GM04504 (cell line): ENCODE results near the gene RASEF.

Experiments
- DNase-seq: peaks from one replicate; pipeline ENCODE4 v3.0.0-alpha.2; 2012; ENCODE audit warnings: low read depth

RASEF gene

DNA sequence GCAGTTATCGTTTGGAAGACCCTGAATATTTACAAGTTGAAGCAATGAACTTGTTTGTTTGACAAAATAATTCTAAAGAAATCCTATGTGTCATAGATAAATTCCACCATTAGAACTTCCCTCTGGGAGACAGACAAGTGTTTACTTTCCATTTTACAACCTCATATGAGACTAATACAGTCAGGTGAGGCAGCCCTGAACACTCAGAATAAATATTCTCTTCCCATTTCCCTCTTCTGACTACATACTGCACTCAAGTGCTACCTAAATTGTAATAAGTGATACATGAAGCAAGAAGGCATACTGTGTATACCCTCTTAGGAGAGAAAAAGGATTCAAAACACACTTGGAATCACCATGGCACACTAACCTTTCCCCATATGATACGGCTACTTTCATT lies 6.8 kb downstream of the RASEF start:
- no peak for DNase-seq

DNA sequence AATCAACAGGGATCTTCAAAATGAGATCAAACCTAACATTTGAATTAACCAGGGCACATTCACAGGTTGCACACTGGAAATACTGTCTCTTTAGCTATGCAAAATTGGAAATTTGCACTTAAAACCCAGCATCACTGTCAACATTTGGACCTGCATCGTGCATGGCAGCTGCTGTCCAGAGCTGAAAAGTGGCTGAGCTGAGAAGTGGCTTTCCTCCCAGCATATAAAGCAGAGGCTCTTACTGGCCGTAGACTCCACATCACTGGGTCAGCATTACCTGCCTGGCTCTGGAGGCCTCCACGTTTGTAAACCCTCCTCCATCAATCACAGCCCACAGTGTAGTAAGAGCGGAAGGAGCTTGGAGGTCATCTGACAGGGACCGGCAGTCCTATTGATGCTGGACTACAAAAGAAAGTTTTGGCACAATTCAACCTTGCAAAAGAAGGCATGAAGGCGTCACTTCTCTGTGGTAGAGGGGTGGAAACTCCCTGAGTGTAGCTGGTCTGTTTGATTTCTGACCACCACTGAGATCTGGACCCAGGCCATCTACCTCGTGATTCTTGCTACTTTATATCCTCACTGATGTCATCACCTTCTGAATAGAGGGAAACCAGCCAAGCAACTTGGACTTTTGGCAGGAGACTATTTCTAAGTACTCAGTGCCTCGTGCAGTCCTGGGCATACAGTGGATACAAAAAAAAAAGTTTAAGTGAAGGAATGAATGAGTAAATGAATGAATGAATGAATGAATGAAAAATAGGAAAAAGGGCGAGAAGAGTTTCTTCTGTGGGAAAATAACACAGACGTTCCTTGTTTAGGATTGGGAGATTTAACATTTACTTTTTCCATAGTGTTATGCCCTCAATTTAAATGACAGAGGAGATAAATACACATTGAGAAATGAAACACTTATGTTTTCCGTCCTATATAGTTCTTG lies 14.8 kb downstream of the RASEF start:
- DNase-seq, result no peak

DNA sequence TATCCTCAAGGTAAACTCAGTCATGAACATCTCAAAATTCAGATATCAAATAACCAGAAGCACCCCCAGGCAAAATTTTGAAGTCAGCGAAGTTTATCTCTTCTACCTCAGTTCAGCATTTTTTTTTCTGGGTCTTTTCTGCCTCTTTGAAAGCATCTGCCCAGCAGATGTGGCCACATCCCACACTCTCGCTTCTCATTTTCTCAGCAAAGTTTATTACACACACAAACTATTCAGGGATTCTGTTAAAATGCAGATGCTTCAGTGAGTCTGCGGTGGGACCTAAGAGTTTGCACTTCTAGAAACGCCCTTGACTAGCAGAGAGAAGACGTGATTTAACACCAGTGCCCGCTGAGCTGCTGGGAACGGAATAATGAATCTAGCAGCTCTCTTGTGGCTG lies 19.3 kb downstream of the RASEF start:
- DNase-seq, result peak; percentile 49

DNA sequence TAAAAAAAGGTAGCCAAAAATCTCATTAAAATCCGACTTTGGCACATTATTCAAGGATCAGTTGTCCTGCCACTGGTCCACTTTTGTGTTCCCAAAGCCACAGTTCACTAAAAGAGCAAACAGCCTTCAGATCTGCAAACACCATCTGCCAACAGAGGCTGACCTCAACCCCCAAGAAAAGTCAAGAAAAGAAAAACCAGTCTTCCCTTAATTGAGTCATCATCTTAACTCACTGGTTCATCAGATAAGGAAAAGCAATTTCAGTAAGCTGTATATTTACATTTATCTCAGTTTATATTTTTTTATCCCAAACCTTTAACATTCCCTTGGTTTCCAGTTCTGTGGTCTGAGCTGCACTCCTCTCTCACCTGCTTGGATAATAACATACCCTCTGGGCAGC lies 21.2 kb downstream of the RASEF start:
- no peak for DNase-seq

DNA sequence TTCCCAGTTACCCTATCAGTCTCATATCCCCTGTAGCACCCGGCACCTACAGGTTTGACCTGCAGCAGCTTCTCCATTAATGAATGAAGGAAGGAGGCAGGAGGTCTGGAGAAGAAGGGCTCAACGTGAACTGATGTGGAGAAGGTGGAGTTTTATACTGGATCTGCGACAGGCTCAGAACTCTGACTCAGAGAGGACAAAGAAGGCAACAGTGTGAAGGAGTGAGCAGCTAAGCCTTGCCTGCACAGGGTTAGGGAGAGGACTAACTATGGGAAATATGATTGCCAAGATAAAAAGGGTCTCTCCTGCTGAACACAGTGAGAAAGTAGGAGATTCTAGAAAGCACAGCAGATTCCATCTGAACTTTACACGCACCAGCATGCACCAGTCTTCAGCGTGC lies 23.6 kb downstream of the RASEF start:
- no peak for DNase-seq

DNA sequence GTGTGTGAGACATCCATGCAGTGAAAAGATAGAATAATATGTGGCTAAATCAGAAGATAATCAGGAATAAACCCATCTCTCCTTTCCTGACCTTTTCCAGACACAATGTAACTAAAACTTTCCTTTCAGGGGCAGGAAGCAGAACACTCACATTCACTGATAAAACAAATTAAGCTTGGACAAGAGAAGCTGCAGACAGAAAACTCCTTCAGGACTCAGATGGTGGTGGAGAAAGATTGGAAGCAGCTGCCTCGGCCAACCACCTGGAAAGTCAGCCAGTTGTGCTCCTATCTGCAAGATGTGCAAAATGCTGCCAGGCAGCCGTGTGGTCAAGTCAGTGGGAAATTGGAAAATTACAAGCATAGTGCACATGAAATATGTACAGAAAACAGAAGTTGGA lies 26.9 kb downstream of the RASEF start:
- no peak for DNase-seq

DNA sequence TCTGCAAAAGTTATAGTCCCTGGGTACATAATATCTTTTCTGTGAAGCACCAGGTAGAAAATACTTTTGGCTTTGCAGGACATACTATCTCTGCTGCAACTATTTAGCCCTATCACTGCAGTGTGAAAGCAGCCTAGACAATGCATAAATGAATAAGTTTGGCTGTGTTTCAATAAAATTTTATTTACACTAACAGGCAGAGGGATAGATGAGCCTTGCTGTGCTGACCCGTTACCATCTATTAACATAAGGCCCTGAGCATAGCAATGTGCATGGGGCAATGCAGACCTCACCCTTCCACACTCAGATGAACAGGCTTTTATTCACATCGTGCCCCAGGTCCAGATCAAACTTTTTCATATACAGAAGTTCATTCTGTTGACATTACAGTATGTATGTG lies 27.8 kb downstream of the RASEF start:
- DNase-seq, result no peak

DNA sequence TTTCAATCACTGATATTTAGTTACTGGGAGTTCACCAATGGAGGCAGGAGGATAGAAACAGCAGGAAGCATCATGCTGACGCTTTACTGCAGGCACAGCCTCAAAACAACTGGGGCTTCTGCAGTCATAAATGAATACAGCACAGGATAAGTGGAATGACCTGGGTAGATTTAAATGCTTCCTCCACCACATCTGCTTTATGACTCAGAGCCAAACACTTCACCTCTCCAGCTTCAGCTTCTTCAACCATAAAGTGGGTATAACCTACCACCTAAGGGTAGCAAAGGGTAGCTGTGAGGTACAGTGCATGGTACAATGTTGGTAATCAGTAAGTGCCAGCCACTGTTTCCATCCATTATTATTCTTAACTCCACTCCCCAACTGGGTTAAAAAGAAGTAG lies 28.4 kb downstream of the RASEF start:
- DNase-seq, result no peak

DNA sequence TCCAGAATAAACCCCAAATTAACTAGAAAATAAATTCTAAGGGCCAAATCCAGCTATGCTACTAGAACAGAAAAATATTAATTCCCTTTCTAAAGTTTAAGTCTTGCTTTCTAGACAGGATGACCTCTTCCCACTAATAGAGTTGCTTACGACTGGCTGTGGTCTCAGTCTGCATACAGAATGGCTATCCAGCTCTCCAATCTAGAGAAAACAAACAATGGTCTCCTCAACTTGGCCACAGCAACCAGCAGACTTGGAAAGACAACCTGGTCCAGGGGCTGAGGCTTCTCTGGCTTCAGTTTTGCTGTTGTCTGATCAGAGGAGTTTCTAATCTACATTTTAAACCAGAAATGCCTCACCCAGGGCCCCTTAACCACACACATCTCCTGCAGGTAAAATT lies 28.9 kb downstream of the RASEF start:
- DNase-seq, result no peak

DNA sequence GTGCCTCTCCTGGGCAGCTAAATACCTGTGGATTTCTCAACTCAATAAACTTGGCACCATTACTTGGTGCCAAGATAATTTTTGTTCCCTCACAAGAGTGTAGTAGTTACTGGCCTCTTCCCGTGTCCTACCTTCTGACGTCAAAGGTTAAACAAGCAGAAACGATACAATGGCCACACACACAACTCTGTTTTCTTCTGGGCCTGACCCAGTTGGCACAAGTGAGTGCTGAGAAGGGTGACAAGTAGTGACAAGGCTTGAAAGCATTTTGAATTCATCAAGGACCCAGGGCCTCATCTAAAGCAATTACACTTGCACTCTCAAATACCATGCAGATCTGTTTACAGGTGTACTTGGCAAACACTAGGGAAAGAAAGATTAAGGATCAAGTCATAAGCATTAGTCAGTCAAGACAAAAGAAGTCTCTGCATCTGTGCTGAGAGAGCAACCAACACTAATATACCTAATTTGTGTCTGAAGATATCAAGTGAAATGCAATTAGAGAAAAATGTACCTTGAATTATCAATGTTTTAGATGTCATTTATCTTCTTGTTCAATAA lies 30.8 kb downstream of the RASEF start:
- no peak for DNase-seq

DNA sequence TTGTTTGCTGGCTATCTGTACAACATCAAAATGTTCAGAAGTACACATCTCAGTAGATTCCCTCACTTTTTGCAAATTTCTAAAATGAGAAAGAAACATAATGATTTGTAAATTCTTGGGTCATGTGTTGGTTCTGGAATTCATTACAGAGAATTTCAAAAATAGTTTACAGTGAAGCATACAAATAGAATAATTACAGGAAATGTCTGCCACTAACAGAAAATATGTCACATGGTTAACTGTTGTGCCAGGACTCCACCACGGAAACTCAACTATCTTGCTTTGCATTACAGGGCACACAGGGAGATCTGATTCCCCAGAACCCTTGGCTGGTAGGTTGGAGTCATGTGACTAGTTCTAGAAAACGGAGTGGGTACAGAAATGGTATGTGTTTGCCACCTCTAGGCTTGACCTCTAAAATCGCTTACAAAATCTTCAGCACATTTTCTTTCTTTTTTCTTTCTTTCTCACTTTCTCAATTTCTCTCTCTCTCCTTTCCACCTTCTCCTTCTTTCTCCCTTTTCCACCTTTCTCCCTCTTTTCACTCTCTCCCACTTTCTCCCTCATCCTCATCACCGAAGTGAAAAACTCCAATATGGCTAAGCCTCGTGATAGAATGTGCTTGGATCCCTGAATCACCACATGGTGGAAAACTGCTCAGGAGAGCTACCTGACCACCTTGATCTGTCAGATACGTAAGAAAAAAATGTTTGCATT lies 32.4 kb downstream of the RASEF start:
- DNase-seq, result no peak

DNA sequence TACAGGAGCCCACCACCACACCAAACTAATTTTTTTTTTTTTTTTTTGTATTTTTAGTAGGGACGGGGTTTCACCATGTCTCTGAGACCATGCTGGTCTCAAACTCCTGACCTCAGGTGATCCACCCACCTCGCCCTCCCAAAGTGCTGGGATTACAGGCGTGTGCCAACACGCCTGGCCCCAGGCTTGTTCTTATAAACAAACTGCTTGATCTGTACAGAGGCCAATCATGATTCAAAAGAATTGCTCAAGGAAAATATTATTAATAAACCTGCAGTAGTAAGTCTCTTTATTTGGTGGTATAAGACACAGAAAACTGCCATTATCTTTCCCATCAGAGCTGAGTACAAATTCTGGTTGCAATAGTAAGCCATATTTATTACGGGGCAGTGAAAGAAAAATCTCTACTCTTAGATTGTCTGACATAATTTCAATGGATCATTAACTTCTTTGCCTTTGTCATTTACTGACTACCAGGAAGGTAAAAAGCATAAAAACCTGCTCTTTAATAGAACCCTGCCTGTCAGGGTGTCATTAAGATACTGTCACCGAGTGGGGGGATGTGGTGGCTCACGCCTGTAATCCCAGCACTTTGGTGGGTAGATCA lies 33.3 kb downstream of the RASEF start:
- DNase-seq, result no peak

DNA sequence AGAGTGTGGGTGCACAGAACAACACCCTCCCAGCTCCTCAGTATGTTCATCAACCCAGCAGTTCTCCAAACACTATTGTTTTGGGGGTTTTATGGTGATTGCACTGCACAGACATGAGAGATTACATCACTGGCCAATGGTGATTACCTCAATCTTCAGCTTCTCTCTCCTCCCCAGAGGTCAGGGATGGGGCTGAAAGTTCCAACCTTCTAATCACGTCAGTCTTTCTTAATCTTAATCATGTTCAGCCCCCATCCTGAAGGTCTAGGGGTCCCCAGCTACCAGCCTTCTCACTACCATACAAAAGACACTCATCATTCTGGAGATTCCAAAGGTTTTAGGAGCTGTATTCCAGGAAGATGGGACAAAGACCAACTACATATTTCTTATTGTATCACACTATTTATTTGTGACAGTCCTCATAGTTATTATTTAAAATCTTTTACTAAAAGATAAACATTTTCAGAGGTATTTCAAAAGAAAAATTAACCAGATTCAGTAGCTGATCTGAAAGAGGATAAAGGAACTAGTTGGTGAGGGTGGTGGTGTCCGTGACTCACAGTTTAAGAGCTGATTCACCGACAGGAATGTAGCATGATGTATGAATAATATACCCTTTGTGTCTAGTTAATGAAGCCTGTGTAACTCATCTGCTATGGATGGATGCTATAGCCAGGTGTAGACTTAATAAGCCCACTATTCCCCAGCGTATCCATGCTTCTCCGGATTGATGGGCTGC lies 35.6 kb downstream of the RASEF start:
- DNase-seq, result peak; percentile 48

DNA sequence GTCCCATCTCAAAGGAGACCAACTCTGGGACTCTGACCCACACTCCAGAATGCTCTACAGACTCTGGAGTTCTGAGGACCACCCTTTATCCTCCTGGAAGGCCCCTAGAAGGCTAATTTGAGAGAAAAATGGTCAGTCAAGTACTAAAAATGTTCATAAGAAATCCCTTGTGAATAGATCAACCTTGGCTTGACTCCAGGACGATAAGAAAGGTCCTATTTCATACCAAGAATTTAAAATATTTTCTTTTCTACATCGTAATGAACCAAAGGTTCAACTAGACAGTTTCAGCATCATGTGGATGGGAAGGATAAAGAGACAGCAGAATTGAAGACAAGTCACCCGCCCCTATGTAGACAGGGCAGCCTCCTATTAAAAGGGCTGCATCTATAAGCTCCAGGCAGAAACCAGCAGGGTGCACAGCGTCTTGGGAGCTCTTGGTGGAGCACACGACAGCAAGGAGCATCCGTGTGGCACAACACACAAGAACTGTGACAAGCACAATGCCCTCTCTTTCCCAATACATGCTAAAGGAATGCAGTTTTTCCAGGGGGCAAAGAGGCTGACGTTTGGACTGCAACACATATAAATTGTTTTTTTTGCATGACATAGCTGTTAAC lies 38.3 kb downstream of the RASEF start:
- DNase-seq, result no peak

DNA sequence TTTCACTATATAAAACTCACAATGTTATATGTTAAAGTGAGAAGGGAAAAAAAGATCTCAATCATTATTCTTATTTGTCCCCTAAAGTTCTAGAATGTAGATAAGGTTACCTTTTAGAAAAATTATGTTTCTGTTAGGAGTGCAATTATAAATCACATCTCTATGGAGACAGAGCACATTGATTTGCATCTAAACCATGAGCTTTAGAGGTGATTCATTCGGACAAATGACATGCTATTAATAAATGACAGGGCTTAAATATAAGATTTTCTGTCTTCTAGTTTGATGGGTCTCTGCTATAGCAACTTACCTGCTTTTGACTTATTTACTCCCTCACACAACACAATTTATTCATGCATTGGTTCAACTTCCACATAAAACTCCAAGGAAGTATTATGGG lies 39.8 kb downstream of the RASEF start:
- no peak for DNase-seq

DNA sequence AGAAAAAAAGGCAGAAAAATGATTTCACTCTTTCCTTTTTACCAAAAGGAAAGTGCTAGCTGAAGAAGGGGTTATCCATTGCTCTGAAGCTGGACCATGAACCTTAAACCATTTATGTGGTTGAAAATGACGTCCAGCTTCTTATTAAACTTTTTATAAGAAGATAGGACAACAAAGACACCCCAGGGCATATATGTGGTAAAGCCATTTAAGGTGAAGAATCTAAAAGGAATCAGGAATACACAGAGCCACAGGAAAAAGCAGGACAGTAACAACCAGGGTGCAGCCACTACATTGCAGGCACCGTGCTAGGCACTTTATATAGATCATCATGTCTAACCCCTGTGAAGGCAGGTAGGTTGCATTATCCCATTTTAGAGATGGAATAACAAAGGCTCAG lies 42.1 kb downstream of the RASEF start:
- no peak for DNase-seq

DNA sequence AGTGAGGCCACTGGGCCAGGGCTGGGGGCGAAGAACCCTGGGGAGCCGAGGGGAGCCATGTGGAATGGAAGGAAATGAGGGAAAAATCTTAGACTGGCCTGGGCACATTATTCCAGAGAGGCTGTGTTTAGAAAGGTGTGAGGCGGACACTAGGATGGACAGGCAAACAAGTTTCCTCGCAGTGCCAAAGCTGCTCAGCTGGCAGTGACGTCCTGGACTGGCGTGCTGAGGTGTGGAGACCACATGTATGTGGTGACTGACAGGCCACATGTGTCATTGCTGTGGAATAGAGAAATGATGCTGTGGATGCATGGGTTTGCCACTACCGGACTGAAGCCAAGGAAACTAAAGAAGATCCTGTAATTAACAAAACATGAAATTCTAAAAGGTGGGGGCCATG lies 42.6 kb downstream of the RASEF start:
- DNase-seq, result no peak

DNA sequence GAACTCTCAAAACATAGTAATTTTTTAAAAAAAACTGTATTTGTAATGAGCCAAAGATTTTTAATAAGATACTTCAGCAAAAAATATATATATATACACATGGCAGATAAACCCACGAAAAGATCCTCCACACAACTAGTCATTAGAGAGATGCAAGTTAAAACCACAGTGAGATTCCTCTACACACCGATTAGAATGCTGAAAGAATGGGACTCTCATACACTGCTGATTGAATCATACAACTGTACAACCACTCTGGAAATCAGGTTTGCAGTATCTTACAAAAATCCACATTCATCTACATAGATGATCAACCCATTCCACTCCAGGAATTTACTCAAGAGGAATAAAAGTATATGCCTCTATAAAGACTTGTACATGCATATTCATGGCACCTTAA lies 43.7 kb downstream of the RASEF start:
- no peak for DNase-seq

DNA sequence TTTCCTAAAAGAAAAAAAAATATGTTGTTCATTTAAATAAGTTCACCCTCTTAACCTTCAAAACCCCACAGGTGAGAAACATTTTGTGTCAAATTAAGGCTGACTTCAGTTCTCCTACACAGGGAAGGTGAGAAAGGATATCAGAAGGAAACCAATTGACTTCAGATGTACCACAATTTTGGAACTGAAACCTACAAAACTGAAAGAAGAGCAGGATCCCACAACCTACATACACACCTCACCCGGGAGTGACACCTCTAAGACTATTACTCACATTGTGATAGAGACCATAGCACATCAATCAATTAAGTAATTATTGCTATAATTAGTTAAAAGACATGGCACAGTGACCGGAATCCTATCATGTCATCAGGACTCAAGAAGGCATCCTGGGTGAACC lies 47.0 kb downstream of the RASEF start:
- no peak for DNase-seq

DNA sequence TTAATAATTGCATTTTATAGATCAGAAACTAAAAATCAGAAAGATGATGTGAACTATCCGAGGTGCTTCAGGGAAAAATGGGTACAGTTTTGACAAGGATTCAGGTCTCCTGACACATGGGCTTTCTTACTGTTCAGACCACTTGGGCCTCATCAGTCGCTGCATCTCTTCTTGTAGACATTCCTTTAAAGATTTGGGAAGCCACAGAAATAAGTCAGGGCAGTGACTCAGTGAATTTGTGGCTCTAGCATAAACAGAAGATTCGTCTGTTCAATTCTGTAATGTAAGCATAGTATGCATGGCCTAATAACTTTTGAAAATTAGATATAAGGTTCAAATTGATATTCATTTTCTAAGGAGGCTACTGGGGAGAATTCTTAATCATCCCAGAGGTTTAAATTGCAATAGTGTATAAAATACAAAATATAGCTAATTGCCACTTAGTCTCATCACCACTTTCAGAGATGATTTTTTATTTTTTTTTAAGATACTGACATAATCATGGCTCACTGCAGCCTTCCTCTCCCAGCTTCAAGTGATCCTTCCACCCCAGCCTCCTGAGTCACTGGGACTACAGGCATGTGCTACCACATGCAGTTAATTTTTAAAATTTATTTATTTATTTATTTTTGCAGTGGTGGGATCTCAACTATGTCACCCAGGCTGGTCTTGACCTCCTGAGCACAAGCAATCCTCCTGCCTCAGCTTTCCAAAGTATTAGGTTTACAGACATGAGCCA lies 48.9 kb downstream of the RASEF start:
- DNase-seq, result no peak
